NCI-H2081 treated with DMSO at 0.1 percent for 48 hours (cell line): ENCODE results near the gene PRSS1.
A peak's percentile ranks its signal among the peaks of the same experiment; 100 is the strongest.
"Not testable (repeated sequence)": the region's sequence is repeated elsewhere in the genome, so short reads cannot be mapped to it uniquely, and the experiment has no call there.

Source experiments
- DNase-seq: peaks from one replicate; lab custom pipeline; 2025; lab: John Stamatoyannopoulos, UW

PRSS1 gene

GRCh38 chr7:142773937-142774744 lies 24.9 kb downstream of the PRSS1 start:
- DNase-seq = no peak

DNA sequence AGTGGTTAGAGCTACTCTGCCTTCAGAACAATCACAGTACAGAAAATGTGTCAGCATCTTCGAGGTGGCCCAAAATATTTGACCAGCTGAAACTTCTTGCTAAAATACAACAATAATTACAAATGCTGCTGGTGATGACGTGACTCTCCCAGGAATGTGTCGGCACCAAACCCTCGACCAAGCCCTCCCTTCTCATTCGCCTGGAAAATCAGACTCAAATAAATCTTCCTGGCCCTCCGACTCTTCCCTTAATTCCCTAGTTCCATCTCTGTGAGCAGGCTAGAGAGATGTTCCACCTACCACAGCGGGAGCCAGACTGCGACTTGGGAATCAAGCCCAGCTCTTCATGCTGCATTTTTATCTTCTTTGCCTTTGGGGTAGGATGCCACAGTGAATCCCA lies 25.6 kb downstream of the PRSS1 start:
- no peak for DNase-seq

GRCh38 chr7:142775351-142776115 lies 26.3 kb downstream of the PRSS1 start:
- not testable (repeated sequence) for DNase-seq

DNA sequence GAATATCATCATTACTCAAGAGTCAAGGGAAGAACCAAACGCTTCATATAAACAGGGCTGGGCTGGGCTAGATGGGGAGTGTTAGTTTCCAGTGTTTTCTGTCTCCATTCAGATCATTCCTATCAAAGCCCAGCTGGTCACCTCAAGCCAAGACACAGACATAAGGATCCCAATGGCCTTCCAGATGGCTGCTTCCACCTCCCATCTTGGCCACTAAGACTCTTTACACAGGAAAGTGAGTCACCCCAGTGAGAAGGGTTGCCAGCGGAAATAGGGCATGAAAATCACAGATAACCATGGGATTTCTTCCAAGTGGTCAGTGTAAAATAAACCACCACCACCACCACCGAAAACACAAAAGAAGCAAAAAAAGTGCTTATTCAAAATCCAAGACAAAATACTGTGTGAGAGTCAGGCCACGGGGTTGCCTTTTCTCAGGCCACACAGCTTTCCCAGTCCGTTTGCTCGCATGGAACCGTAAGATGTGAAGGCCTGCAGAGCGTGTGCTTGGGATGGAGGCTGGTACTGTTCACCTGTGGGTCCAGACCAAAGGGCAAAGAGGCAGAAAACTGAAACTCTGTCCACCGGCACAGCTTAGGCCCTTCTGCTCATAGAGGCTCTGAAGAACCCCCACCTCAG lies 27.1 kb downstream of the PRSS1 start:
- no peak for DNase-seq

GRCh38 chr7:142776845-142777225 lies 27.6 kb downstream of the PRSS1 start:
- DNase-seq = not testable (repeated sequence)

DNA sequence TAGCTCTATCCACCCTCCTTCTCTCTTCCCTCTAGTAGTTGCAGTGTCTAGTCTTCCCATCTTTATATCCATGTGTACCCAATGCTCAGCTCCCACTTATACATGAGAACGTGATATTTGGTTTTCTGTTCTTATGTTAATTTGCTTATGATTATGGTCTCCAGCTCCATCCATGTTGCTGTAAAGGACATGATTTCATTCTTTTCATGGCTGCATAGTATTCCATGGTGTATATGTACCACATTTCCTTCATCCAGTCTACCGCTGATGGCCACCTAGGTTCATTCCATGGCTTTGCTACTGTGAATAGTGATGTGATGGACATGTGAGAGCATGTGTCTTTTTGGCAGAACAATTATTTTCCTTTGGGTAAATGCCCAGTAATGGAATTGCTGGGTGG lies 28.0 kb downstream of the PRSS1 start:
- DNase-seq = no peak

GRCh38 chr7:142782922-142783900 lies 33.9 kb downstream of the PRSS1 start:
- peak; percentile 79 for DNase-seq

- no peak for DNase-seq
Observed at GRCh38 chr7:142784096-142784495, 34.8 kb downstream of the PRSS1 start.

DNA sequence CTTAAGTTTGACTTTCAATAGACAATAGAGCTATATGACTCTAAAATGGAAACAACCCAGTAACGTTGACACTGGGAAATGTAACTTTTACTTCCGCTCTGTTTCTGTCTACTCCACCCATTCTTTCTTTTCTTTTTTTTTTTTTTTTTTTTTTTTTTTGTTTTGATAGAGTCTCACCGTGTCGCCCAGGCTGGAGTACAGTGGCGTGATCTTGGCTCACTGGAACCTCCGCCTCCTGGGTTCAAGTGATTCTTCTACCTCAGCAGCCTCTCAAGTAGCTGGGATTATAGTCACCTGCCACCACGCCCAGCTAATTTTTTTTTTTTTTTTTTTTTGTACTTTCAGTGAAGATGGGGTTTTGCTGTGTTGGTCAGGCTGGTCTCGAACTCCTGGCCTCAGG lies 35.4 kb downstream of the PRSS1 start:
- DNase-seq = no peak

DNA sequence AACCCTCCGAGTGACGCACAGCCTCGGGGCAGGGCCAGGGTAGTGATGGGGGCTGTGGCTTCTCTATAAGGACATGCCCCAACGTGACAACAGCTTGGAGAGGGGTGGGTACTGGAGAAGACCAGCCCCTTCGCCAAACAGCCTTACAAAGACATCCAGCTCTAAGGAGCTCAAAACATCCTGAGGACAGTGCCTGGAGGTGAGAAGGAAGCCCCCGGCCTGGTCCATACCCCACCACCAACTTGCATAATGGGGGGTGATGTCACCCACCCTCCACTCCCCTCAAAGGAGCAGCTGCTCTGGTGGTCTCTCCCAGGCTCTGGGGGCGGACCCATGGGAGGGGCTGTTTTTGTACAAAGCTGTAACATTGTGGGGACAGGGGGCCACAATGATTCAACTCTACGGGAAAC lies 36.6 kb downstream of the PRSS1 start:
- DNase-seq = no peak

- no peak for DNase-seq
Observed at GRCh38 chr7:142787034-142787768, 37.9 kb downstream of the PRSS1 start.

DNA sequence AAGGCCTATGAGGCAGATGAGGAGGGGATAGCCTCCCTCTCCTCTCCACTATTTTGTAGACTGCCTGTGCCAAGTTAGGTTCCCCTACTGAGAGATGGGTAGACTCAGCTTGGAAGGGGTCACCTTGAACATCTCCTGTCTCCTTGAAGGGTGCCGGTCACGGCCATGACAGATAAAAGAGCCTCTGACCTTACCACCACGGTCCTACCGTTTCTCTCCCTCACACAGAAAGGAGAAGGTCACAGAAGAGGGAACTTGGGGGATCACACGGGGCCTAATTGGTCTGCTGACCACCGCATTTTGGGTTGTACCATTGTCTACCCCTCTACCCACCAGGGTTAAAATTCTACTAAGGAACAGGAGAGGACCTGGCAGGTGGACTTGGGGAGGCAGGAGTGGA lies 38.5 kb downstream of the PRSS1 start:
- DNase-seq = no peak

DNA sequence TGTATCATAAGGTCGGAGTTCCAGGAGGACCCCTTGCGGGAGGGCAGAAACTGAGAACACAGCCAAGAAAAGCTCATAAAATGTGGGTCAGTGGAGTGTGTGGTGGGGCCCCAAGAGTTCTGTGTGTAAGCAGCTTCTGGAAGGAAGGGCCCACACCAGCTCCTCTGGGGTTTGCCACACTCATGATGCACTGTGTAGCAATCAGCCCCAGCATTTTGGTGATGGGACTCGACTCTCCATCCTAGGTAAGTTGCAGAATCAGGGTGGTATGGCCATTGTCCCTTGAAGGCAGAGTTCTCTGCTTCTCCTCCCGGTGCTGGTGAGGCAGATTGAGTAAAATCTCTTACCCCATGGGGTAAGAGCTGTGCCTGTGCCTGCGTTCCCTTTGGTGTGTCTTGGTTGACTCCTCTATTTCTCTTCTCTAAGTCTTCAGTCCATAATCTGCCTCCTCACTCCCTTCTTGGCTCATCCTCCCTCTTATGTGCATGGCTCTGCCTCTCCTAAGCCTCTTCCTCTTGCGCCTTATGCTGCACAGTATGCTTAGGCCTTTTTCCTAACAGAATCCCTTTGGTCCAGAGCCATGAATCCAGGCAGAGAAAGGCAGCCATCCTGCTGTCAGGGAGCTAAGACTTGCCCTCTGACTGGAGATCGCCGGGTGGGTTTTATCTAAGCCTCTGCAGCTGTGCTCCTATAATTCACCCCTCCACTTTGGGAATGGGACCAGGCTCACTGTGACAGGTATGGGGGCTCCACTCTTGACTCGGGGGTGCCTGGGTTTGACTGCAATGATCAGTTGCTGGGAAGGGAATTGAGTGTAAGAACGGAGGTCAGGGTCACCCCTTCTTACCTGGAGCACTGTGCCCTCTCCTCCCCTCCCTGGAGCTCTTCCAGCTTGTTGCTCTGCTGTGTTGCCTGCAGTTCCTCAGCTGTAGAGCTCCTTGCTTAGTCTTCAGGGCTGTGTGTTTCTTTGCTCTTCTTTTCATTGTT lies 39.3 kb downstream of the PRSS1 start:
- DNase-seq = no peak

GRCh38 chr7:142789441-142789840 lies 40.2 kb downstream of the PRSS1 start:
- no peak for DNase-seq

DNA sequence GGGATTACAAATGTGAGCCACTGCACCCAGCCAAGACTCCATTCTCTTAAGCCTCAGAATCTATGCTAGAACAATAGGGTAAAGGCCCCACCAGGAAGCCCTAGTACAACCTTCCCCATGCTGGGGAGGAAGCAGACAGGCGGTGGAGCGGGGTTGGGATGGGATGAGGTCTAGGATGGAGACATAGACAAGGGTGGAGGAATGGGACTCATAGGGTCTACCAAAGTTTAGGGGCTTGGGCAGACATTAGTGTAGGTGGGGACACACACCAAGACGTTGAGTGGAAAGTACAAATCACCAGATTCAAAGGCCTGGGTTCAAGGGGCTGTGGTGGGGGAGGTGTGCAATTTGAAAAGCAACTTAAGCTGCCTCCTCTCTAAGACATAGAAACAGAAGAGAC lies 40.8 kb downstream of the PRSS1 start:
- DNase-seq = no peak

DNA sequence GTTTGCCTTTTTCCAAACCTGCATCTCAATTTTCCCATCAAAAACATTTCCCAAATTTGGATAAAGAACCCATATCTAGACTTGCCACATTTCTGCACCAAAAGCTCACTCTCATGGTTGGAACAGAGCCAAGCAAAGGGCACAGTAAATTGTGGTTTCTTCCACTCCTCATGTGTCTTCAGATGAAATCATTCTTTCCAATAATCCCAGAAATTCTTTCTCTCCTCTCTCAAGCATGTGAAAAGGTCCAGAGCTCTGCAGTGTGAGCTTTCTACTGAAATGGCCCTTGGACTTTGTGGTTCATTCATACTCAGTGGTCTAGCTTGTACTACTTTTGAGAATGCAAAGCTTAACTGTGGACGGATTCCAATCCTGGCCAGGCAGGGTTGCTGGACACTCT lies 41.3 kb downstream of the PRSS1 start:
- DNase-seq = no peak

- no peak for DNase-seq
Observed at GRCh38 chr7:142791502-142791901, 42.2 kb downstream of the PRSS1 start.

- DNase-seq = no peak
Observed at GRCh38 chr7:142792129-142792528, 42.9 kb downstream of the PRSS1 start.

GRCh38 chr7:142792593-142792992 lies 43.3 kb downstream of the PRSS1 start:
- no peak for DNase-seq

GRCh38 chr7:142793156-142793555 lies 43.9 kb downstream of the PRSS1 start:
- DNase-seq = no peak
